Measurements from ENCODE around the gene STAB2. TPM values are rescaled to one million over a fixed set of nuclear protein-coding genes. Genes with fewer than 3 reads are reported as not detected.

The STAB2 gene
- total and polyA plus RNA-seq, 4 experiments from 2014 or later, result not detected

- H3K27ac Mint-ChIP-seq, result no peak overlapping the region
- POLR2A ChIA-PET (ENCODE audit: partially characterized antibody), result no interaction called here
Measured at GRCh38 chr12:103561174-103561573, 25.9 kb upstream of the STAB2 start.

GRCh38 chr12:103566398-103566797 is 20.7 kb upstream of the STAB2 start:
- H3K36me3 Mint-ChIP-seq, result no peaks in the 10 kb centered on the region
- intact Hi-C loops (cut with micrococcal nuclease), result no loop called here
- no peaks in the 10 kb centered on the region for H3K36me3 ChIP-seq (ENCODE audit: insufficient read depth, low read length)
- CTCF ChIA-PET (ENCODE audit: partially characterized antibody), result no interaction called here
- H3K27ac Mint-ChIP-seq, result no peak overlapping the region
- peaks cover 16 to 17% of the 10 kb centered on the region in 2 donors for H3K27me3 Mint-ChIP-seq
- H3K27ac ChIP-seq (ENCODE audit: low read depth, low read length), result no peak overlapping the region
- no peak overlapping the region for H3K4me3 Mint-ChIP-seq
- no peaks in the 10 kb centered on the region for H3K27me3 ChIP-seq (ENCODE audit: insufficient read depth, low read length)
- H3K9me3 ChIP-seq (ENCODE audit: control insufficient read depth in 1 of 2, low read length in 2 of 2), result peaks cover 0 to 5% of the 10 kb centered on the region in 2 donors
- no peaks in the 10 kb centered on the region for H3K4me1 Mint-ChIP-seq
- no peak for DNase-seq
- POLR2A ChIA-PET (ENCODE audit: partially characterized antibody), result no interaction called here
- peaks cover 2 to 57% (median 37%) of the 10 kb centered on the region in 8 donors for H3K9me3 Mint-ChIP-seq
- H3K4me3 ChIP-seq (ENCODE audit: low read length in 2 of 2), result no peak overlapping the region
- no peaks in the 10 kb centered on the region for H3K4me1 ChIP-seq (ENCODE audit: insufficient read depth, low read length)

More at GRCh38 chr12:103561174-103561573, 25.9 kb upstream of the STAB2 start:
- Mint-ChIP-seq H3K4me1 (no peaks in the 10 kb centered on the region), H3K9me3 (peaks cover 0 to 28% (median 22%) of the 10 kb centered on the region in 8 donors), H3K4me3 (no peak overlapping the region), H3K27me3 (peaks cover 2 to 10% of the 10 kb centered on the region in 2 donors), H3K36me3 (no peaks in the 10 kb centered on the region)
- Histone ChIP-seq H3K4me1 (ENCODE audit: insufficient read depth, low read length) (no peaks in the 10 kb centered on the region), H3K36me3 (ENCODE audit: insufficient read depth, low read length) (no peaks in the 10 kb centered on the region), H3K9me3 (ENCODE audit: control insufficient read depth in 1 of 2, low read length in 2 of 2) (peaks cover 0 to 1% of the 10 kb centered on the region in 2 donors), H3K27ac (ENCODE audit: low read depth, low read length) (no peak overlapping the region), H3K27me3 (ENCODE audit: insufficient read depth, low read length) (no peaks in the 10 kb centered on the region), H3K4me3 (ENCODE audit: low read length in 2 of 2) (no peak overlapping the region)
- intact Hi-C loops (cut with micrococcal nuclease), result no loop called here
- DNase-seq, result no peak
- CTCF ChIA-PET (ENCODE audit: partially characterized antibody), result no interaction called here

- intact Hi-C loops (cut with micrococcal nuclease), result no loop called here
- no peaks in the 10 kb centered on the region for H3K27me3 ChIP-seq (ENCODE audit: insufficient read depth, low read length)
- H3K4me1 Mint-ChIP-seq, result no peaks in the 10 kb centered on the region
- no peaks in the 10 kb centered on the region for H3K36me3 Mint-ChIP-seq
- no peak overlapping the region for H3K27ac Mint-ChIP-seq
- no peak overlapping the region for H3K4me3 ChIP-seq (ENCODE audit: low read length in 2 of 2)
- ChIA-PET POLR2A (ENCODE audit: partially characterized antibody) (no interaction called here), CTCF (ENCODE audit: partially characterized antibody) (interaction anchor here (1.0 kb wide), 1 partner anchor 31 kb away, joined by 3 read pairs; no protein-coding TSS in a partner anchor)
- DNase-seq, result no peak
- peaks cover 0 to 44% (median 31%) of the 10 kb centered on the region in 8 donors for H3K9me3 Mint-ChIP-seq
- H3K27me3 Mint-ChIP-seq, result peaks cover 25 to 27% of the 10 kb centered on the region in 2 donors
- no peaks in the 10 kb centered on the region for H3K4me1 ChIP-seq (ENCODE audit: insufficient read depth, low read length)
- H3K9me3 ChIP-seq (ENCODE audit: control insufficient read depth in 1 of 2, low read length in 2 of 2), result peaks cover 0 to 5% of the 10 kb centered on the region in 2 donors
- H3K27ac ChIP-seq (ENCODE audit: low read depth, low read length), result no peak overlapping the region
- H3K4me3 Mint-ChIP-seq, result no peak overlapping the region
- no peaks in the 10 kb centered on the region for H3K36me3 ChIP-seq (ENCODE audit: insufficient read depth, low read length)
Measured at GRCh38 chr12:103569278-103569677, 17.8 kb upstream of the STAB2 start.

- ChIA-PET POLR2A (ENCODE audit: partially characterized antibody) (no interaction called here), CTCF (ENCODE audit: partially characterized antibody) (interaction anchor here (0.7 kb wide), 1 partner anchor 23 kb away, joined by 3 read pairs; no protein-coding TSS in a partner anchor)
- no peaks in the 10 kb centered on the region for H3K36me3 ChIP-seq (ENCODE audit: insufficient read depth, low read length)
- H3K4me1 ChIP-seq (ENCODE audit: insufficient read depth, low read length), result peaks cover 3% of the 10 kb centered on the region
- no peak for DNase-seq
- Mint-ChIP-seq H3K4me3 (no peak overlapping the region), H3K27me3 (peaks cover 33 to 39% of the 10 kb centered on the region in 2 donors), H3K9me3 (peaks cover 0 to 27% (median 17%) of the 10 kb centered on the region in 8 donors), H3K36me3 (no peaks in the 10 kb centered on the region), H3K4me1 (peaks cover 0 to 5% (median 2%) of the 10 kb centered on the region in 4 donors), H3K27ac (no peak overlapping the region)
- no peaks in the 10 kb centered on the region for H3K27me3 ChIP-seq (ENCODE audit: insufficient read depth, low read length)
- H3K4me3 ChIP-seq (ENCODE audit: low read length in 2 of 2), result no peak overlapping the region
- H3K9me3 ChIP-seq (ENCODE audit: control insufficient read depth in 1 of 2, low read length in 2 of 2), result peaks cover 0 to 3% of the 10 kb centered on the region in 2 donors
- no peak overlapping the region for H3K27ac ChIP-seq (ENCODE audit: low read depth, low read length)
- intact Hi-C loops (cut with micrococcal nuclease), result no loop called here
Measured at GRCh38 chr12:103571286-103571685, 15.8 kb upstream of the STAB2 start.

GRCh38 chr12:103572312-103573045 is 14.6 kb upstream of the STAB2 start:
- DNase-seq, result no peak
- Histone ChIP-seq H3K4me3 (ENCODE audit: low read length in 2 of 2) (no peak overlapping the region), H3K9me3 (ENCODE audit: control insufficient read depth in 1 of 2, low read length in 2 of 2) (no peaks in the 10 kb centered on the region), H3K36me3 (ENCODE audit: insufficient read depth, low read length) (no peaks in the 10 kb centered on the region), H3K27ac (ENCODE audit: low read depth, low read length) (no peak overlapping the region), H3K27me3 (ENCODE audit: insufficient read depth, low read length) (no peaks in the 10 kb centered on the region), H3K4me1 (ENCODE audit: insufficient read depth, low read length) (peaks cover 3% of the 10 kb centered on the region)
- Mint-ChIP-seq H3K9me3 (peaks cover 0 to 15% (median 7%) of the 10 kb centered on the region in 8 donors), H3K27me3 (peaks cover 29 to 39% of the 10 kb centered on the region in 2 donors), H3K36me3 (no peaks in the 10 kb centered on the region), H3K27ac (no peak overlapping the region), H3K4me1 (peaks cover 0 to 5% (median 2%) of the 10 kb centered on the region in 4 donors), H3K4me3 (no peak overlapping the region)
- ChIA-PET CTCF (ENCODE audit: partially characterized antibody) (interaction anchor here (0.7 to 1.0 kb wide), 2 partner anchors 9 to 23 kb away, joined by 3 read pairs; no protein-coding TSS in a partner anchor), POLR2A (ENCODE audit: partially characterized antibody) (interaction anchor here (0.7 kb wide), 1 partner anchor 411 kb away, joined by 3 read pairs; no protein-coding TSS in a partner anchor)
- intact Hi-C loops (cut with micrococcal nuclease), result no loop called here

GRCh38 chr12:103573185-103573584 is 13.9 kb upstream of the STAB2 start:
- intact Hi-C loops (cut with micrococcal nuclease), result no loop called here
- Mint-ChIP-seq H3K27ac (no peak overlapping the region), H3K9me3 (peaks cover 0 to 10% (median 2%) of the 10 kb centered on the region in 8 donors), H3K4me3 (no peak overlapping the region), H3K27me3 (peaks cover 25 to 42% of the 10 kb centered on the region in 2 donors), H3K36me3 (no peaks in the 10 kb centered on the region), H3K4me1 (peaks cover 0 to 5% (median 2%) of the 10 kb centered on the region in 4 donors)
- Histone ChIP-seq H3K4me1 (ENCODE audit: insufficient read depth, low read length) (peaks cover 3% of the 10 kb centered on the region), H3K27ac (ENCODE audit: low read depth, low read length) (no peak overlapping the region), H3K27me3 (ENCODE audit: insufficient read depth, low read length) (no peaks in the 10 kb centered on the region), H3K36me3 (ENCODE audit: insufficient read depth, low read length) (no peaks in the 10 kb centered on the region), H3K4me3 (ENCODE audit: low read length in 2 of 2) (no peak overlapping the region), H3K9me3 (ENCODE audit: control insufficient read depth in 1 of 2, low read length in 2 of 2) (no peaks in the 10 kb centered on the region)
- ChIA-PET POLR2A (ENCODE audit: partially characterized antibody) (interaction anchor here (0.7 kb wide), 1 partner anchor 410 kb away, joined by 3 read pairs; no protein-coding TSS in a partner anchor), CTCF (ENCODE audit: partially characterized antibody) (interaction anchor here (0.6 to 0.7 kb wide), 2 partner anchors 24 to 49 kb away, joined by 3 to 4 read pairs; no protein-coding TSS in a partner anchor)
- no peak for DNase-seq

- POLR2A ChIA-PET (ENCODE audit: partially characterized antibody), result no interaction called here
- Mint-ChIP-seq H3K9me3 (peaks cover 0 to 3% (median 0%) of the 10 kb centered on the region in 8 donors), H3K27me3 (peaks cover 19 to 24% of the 10 kb centered on the region in 2 donors)
Measured at GRCh38 chr12:103578926-103579325, 8.1 kb upstream of the STAB2 start.

More at GRCh38 chr12:103578926-103579325, 8.1 kb upstream of the STAB2 start:
- H3K4me3 ChIP-seq (ENCODE audit: low read length in 2 of 2), result no peak overlapping the region
- no peaks in the 10 kb centered on the region for H3K36me3 ChIP-seq (ENCODE audit: insufficient read depth, low read length)
- no peaks in the 10 kb centered on the region for H3K36me3 Mint-ChIP-seq
- peaks cover 3% of the 10 kb centered on the region for H3K4me1 ChIP-seq (ENCODE audit: insufficient read depth, low read length)
- no peak overlapping the region for H3K4me3 Mint-ChIP-seq
- H3K9me3 ChIP-seq (ENCODE audit: control insufficient read depth in 1 of 2, low read length in 2 of 2), result no peaks in the 10 kb centered on the region
- peaks cover 3% of the 10 kb centered on the region for H3K27me3 ChIP-seq (ENCODE audit: insufficient read depth, low read length)
- H3K27ac ChIP-seq (ENCODE audit: low read depth, low read length), result no peak overlapping the region
- CTCF ChIA-PET (ENCODE audit: partially characterized antibody), result interaction anchor here (1.2 kb wide), 1 partner anchor 9 kb away, joined by 3 read pairs; no protein-coding TSS in a partner anchor
- peaks cover 0 to 5% (median 2%) of the 10 kb centered on the region in 4 donors for H3K4me1 Mint-ChIP-seq
- H3K27ac Mint-ChIP-seq, result no peak overlapping the region
- DNase-seq, result no peak
- intact Hi-C loops (cut with micrococcal nuclease), result no loop called here
